AG04450 (cell line): ENCODE data around the gene BRIP1. TPM values are rescaled to one million over a fixed set of nuclear protein-coding genes. Genes with fewer than 3 reads are reported as not detected.

Experiments
- CTCF ChIA-PET: fragments of 300-600, 350-600 bp; formaldehyde crosslinking; extraction: SDS; loops from one replicate; lab custom pipeline; 2022; ENCODE audit warnings: antibody characterized with exemption, inconsistent platforms; lab: Charles Lee
- POLR2A ChIA-PET: fragments of 350-600 bp; formaldehyde crosslinking; extraction: SDS; loops from one replicate; lab custom pipeline; 2021; ENCODE audit warnings: antibody characterized with exemption, inconsistent platforms; lab: Yijun Ruan, JAX
- DNase-seq: peaks from one replicate; pipeline ENCODE4 v3.0.0-alpha.2; 2011; ENCODE audit warnings: low read depth, low spot score
- H3K27ac ChIP-seq: one replicate; pipeline ENCODE4 v1.5.1; 2012; ENCODE audit warnings: low read depth, low read length, control low read depth
- H3K27me3 ChIP-seq: one replicate; pipeline ENCODE4 v1.6.0; 2012; ENCODE audit warnings: low read length; ENCODE audit not compliant: control insufficient read depth, insufficient read depth
- H3K4me3 ChIP-seq: 2 replicates; pipeline ENCODE4 v1.5.1; 2011; ENCODE audit warnings: mild to moderate bottlenecking, low read depth, low read length, control low read depth
- H3K9me3 ChIP-seq: 2 replicates; pipeline ENCODE4 v1.5.1; 2012; ENCODE audit warnings: low read length; ENCODE audit not compliant: control insufficient read depth, insufficient read depth
- CTCF ChIP-seq: IDR thresholded peaks from 2 replicates; pipeline ENCODE4 v1.5.1; 2011; ENCODE audit warnings: low read depth, low read length, control low read depth, inconsistent platforms
- polyA plus RNA-seq: library from polyadenylated mRNA; depleted of rRNA; stranded (reverse); fragments of >200 nt; gene quantifications from 2 replicates; pipeline ENCODE4 v1.2.3, GENCODE V29; 2011

BRIP1 gene
- polyA plus RNA-seq, 1 experiment: 5.0 TPM

- CTCF ChIA-PET: no interaction called here
- no peaks in the 10 kb centered on the region for H3K9me3 ChIP-seq
- H3K27me3 ChIP-seq: no peaks in the 10 kb centered on the region
These were observed 200.0 kb downstream of the BRIP1 start for GRCh38 chr17:61663310-61663709.

GRCh38 chr17:61662741-61663140 lies 200.6 kb downstream of the BRIP1 start:
- no peak for TF ChIP-seq CTCF
- POLR2A ChIA-PET: no interaction called here
- CTCF ChIA-PET: no interaction called here

More at GRCh38 chr17:61663310-61663709, 200.0 kb downstream of the BRIP1 start:
- no peak overlapping the region for H3K4me3 ChIP-seq
- no peak for TF ChIP-seq CTCF
- H3K27ac ChIP-seq: no peak overlapping the region
- DNase-seq: no peak
- POLR2A ChIA-PET: no interaction called here

GRCh38 chr17:61662186-61662585 lies 201.1 kb downstream of the BRIP1 start:
- DNase-seq: no peak
- Histone ChIP-seq H3K27me3 (no peaks in the 10 kb centered on the region), H3K27ac (no peak overlapping the region), H3K9me3 (no peaks in the 10 kb centered on the region), H3K4me3 (no peak overlapping the region)
- ChIA-PET CTCF (no interaction called here), POLR2A (no interaction called here)
- no peak for TF ChIP-seq CTCF

More at GRCh38 chr17:61662741-61663140, 200.6 kb downstream of the BRIP1 start:
- Histone ChIP-seq H3K9me3 (no peaks in the 10 kb centered on the region), H3K27me3 (no peaks in the 10 kb centered on the region), H3K4me3 (no peak overlapping the region), H3K27ac (no peak overlapping the region)
- no peak for DNase-seq

GRCh38 chr17:61660746-61661485 lies 202.4 kb downstream of the BRIP1 start:
- DNase-seq: no peak
- Histone ChIP-seq H3K27ac (no peak overlapping the region), H3K27me3 (no peaks in the 10 kb centered on the region), H3K4me3 (no peak overlapping the region), H3K9me3 (no peaks in the 10 kb centered on the region)
- ChIA-PET POLR2A (no interaction called here), CTCF (no interaction called here)
- no peak for TF ChIP-seq CTCF

- ChIA-PET CTCF (interaction anchor here (0.9 to 1.3 kb wide), 2 partner anchors 28 to 177 kb away, joined by 3 to 6 read pairs; no protein-coding TSS in a partner anchor), POLR2A (no interaction called here)
- DNase-seq: no peak
- Histone ChIP-seq H3K4me3 (no peak overlapping the region), H3K27me3 (no peaks in the 10 kb centered on the region), H3K27ac (no peak overlapping the region), H3K9me3 (no peaks in the 10 kb centered on the region)
- no peak for TF ChIP-seq CTCF
These were observed 203.9 kb downstream of the BRIP1 start for GRCh38 chr17:61659437-61659836.
